ENCODE results near the gene MRPL28.

GRCh38 chr16:342455-343213 lies 27.7 kb downstream of the MRPL28 start:
- TF ChIP-seq, protein P1, sequence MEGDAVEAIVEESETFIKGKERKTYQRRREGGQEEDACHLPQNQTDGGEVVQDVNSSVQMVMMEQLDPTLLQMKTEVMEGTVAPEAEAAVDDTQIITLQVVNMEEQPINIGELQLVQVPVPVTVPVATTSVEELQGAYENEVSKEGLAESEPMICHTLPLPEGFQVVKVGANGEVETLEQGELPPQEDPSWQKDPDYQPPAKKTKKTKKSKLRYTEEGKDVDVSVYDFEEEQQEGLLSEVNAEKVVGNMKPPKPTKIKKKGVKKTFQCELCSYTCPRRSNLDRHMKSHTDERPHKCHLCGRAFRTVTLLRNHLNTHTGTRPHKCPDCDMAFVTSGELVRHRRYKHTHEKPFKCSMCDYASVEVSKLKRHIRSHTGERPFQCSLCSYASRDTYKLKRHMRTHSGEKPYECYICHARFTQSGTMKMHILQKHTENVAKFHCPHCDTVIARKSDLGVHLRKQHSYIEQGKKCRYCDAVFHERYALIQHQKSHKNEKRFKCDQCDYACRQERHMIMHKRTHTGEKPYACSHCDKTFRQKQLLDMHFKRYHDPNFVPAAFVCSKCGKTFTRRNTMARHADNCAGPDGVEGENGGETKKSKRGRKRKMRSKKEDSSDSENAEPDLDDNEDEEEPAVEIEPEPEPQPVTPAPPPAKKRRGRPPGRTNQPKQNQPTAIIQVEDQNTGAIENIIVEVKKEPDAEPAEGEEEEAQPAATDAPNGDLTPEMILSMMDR (IDR thresholded peaks at IDR 0.05; ENCODE audit: low read depth, low read length, poor library complexity, severe bottlenecking): no peak
- TF ChIP-seq EZH2phosphoT487 (IDR thresholded peaks at IDR 0.05; ENCODE audit: borderline replicate concordance, low read length): no peak

Measured in DOHH2 (cell line).